GM19324 (cell line): ENCODE data around the gene PROM2.

ENCODE experiments used
- ATAC-seq: cut with Tn5 transposase; IDR thresholded peaks from one replicate; pipeline ENCODE4 v1.9.1; 2021; ENCODE audit warnings: mild to moderate bottlenecking, moderate library complexity; ENCODE audit not compliant: unreplicated experiment, low FRiP score

Gene PROM2

GRCh38 chr2:95283562-95283961 lies 9.3 kb downstream of the PROM2 start:
- ATAC-seq: no peak

DNA sequence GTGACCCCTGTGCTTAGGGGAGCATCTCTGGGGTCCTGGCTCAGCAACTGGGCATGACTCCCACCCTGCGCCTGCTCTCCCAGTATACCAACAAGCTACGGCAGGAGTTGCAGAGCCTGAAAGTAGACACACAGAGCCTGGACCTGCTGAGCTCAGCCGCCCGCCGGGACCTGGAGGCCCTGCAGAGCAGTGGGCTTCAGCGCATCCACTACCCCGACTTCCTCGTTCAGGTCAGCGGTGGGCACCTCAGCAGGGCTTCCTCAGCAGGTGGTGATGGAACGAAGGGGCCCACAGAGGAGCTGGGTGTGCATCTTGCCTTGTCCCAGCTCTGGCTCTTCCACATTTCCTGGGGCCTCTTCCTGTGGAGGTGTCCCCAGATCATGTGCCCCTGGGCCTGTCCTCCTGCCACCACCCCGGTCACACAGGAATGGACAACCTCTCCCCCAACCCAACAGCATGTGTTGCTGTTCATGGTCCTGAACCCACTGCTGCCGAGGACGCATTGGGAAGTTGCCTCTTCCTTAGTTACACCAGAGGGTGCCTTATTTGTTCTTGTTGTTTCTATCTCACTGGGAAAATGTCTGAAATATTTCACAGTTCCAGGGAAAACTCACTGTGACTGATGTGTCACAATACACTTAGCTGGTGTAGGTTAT lies 10.8 kb downstream of the PROM2 start:
- no peak for ATAC-seq

GRCh38 chr2:95285542-95285932 lies 11.3 kb downstream of the PROM2 start:
- ATAC-seq: no peak

DNA sequence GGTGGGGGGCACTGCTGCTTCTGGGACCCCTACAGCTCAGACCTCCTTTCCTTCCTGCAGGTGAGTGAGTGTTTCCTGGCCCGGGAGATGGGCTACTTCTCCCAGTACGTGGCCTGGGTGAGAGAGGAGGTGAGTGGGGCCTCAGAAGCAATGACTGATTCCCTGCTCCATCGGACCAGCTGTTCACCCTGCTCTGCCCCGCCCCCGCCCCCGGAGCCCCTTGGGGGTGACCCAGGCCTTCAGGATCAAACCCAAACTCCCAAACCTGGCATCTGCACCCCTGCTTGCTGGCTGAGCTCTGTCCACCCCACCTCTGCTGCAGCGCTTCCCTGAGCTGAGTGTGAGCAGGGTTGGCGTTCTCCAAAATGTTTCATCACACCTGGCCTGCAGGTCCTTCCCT lies 13.1 kb downstream of the PROM2 start:
- ATAC-seq: no peak

DNA sequence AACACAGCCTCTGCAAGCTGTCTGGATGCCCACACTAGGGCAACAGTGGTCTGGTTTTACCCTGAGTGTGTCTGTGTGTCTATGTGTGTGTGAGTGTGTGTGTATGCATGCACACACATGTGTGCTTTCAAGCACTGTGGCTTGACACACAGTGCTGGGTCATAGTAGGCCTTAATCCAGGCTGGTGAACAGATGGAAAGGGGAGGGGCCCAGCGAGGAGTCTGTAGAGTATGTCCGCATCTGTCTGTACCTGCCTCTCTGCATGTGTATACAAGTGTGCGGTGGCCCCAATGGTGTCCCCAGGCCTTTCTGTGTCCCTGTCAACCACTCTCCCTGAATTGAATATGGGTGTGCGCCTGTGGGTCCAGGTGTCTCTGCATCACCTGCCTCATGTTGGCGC lies 13.6 kb downstream of the PROM2 start:
- no peak for ATAC-seq

DNA sequence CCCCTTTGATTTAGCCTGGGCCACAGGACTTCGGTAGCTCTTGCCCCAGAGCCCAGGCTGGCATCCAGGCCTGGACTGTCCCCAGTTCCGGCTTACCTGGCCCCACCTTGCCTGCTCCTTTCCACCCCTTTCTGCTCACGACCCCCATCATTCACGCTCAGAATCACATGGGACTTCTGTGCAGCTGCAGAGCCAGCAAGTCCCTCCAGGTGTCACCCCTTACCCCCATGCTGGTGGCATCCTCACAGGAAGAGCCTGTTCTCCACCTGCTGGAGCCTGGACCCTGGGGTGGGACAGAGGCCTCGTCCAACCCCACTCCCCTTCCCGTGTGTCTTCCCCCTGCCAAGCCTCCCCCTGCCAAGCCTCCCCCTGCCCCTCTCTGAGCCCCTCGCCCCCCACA lies 15.0 kb downstream of the PROM2 start:
- no peak for ATAC-seq

DNA sequence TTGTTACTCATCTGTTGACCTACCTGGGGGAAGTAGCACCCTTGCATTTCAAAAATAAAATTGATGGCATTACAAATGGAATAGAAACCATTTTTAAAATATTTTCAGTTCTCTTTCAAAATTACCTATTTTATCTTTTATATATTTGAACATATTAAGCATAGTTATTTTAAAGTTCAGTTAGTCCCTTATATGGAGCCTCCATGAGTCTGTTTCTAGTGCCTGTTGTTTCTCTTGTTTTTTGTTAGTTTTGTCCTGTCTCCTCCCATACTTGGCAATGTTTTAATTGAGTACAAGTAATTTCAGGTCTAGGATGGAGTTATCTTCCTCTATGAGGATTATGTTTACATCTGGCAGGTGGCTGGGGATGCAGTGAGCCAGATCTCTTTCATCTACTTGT lies 17.0 kb downstream of the PROM2 start:
- ATAC-seq: no peak

DNA sequence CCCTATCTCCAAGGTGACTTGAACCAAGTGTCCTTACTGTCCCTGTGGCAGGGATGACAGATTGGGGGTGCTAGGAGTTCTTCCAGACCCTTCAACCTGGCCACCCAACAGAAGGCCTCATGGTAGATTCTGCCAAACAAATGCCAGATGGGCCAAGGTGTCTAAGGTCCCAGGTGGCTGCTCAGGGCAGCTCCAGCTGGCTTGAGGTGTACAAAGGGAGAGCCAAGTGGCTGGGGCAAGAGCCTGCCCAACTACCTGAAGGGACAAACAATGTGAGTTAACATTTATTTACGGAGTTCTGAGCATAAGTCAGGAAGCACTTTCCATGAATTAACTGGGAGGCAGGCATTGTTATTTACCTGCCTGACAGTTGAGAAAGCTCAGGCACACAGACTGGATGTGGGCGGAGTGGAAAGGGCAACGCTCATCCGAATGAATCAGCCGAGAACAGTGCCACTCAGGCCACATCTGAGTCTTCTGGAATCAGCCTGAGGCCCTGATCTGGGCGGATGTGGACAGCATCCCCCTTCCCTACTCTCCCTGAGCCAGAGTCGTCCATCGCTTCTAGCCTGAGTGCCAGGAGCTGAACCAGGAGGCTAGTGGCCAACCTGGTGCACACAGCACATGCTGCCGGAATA lies 18.5 kb downstream of the PROM2 start:
- no peak for ATAC-seq

DNA sequence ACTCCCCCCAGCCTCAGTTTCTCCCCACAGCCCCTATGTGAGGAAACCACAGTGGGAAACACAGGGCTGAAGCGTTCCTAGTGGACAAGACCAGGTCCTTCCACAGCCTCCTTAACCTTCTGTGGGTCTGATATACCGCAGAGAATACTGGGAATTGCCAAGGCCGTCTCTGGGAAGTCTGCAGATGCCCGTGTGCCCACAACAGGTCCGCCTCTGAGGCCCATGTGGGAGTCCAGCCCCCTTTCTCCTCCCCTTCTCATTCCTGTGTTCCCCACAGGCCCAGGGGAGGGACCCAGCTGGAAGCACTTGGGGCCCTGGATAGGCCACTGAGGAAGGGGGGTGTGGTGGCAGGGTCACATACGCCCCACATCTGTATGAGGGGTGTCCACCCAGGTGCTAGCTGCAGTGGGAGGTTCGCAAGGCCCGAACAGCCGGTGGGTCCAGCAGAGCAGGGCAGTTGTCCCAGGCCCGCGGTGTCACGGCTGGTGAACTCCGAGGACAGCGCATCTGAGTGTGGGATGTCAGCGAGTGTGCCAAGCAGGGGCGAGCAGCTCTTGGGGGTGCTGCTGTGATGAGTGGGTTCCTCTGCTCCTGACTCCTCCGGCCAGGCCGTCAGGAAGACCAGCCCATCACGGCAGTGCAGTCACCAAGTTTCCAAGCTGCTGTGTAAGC lies 20.5 kb downstream of the PROM2 start:
- no peak for ATAC-seq

- no peak for ATAC-seq
Measured at GRCh38 chr2:95295376-95295775, 21.1 kb downstream of the PROM2 start.

- no peak for ATAC-seq
Measured at GRCh38 chr2:95296011-95296410, 21.8 kb downstream of the PROM2 start.

DNA sequence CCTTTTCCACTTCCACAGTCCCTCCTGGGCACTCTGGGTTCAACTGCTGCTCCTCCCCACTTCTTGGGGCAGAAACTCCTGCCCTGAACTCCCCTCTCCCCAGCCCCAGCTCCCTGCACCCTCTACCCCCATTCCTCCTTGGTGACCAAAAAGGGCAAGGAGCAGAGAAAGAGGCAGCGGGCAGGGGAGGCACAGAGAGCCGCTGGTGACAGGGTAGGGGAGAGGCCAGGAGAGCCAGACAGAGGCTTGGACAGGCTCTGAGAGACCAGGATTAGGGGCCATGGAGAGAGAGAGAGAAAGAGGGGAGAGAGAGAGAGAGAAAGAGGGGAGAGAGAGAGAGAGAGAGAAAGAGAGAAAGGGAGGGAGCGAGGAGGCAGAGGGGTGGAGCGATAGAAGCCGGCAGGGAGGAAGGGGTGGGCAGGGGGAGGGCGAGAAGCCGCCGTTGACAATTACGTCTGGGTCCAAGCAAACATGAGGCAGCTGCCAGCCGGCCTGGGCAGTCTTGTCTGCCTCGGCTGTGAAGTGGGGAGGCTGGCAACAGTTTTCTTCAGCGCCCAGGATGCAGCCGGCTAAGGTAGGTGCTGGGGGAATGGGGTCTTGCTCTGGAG lies 22.7 kb downstream of the PROM2 start, which contains the start of gene KCNIP3:
TSS of gene KCNIP3 (plus strand) at position 468 of the 608 bp plus-strand sequence. CDS start at position 560, 92 bp downstream.
- ATAC-seq: no peak

GRCh38 chr2:95297639-95298395 lies 23.6 kb downstream of the PROM2 start:
- no peak for ATAC-seq

- no peak for ATAC-seq
Measured at GRCh38 chr2:95298486-95299111, 24.4 kb downstream of the PROM2 start.

DNA sequence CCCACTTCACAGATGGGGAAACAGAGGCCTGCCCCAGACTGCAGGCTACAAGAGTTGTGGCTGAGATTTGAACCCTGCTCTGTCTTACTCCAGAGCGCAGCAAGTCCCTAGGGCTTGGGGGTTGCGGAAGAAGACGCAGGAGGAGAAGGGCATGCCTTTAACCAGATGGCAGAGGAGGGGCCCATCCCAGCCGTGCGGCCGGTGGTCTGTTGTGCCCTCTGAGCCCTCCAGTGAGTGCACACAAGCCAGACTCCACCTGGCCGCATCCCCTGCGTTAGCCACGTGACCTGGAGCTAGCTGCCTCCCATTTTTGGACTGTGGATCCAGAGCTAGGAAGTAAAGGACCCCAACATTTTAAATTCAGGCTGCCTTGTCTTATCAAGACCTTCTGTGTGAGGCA lies 25.7 kb downstream of the PROM2 start:
- ATAC-seq: no peak

DNA sequence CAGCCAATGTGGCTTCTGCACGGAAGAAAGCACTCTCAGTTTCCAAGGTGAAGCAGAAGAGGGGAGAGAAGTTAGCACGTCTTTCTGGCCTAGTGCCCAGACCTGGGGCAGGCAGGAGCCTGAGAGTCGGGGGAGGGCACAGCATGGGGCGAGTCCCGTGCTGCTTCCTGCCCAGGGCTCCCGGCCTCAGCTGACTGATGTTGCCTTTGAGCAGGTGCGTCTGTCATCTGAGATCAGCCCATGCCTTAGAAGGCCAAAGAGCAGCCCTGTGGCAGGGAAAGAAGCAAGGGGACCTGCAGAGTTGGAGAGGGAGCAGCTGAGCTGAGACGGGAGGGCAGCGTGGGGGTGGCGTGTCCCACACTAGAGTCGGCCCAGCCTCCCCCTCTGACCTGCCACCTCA lies 26.2 kb downstream of the PROM2 start:
- ATAC-seq: no peak

DNA sequence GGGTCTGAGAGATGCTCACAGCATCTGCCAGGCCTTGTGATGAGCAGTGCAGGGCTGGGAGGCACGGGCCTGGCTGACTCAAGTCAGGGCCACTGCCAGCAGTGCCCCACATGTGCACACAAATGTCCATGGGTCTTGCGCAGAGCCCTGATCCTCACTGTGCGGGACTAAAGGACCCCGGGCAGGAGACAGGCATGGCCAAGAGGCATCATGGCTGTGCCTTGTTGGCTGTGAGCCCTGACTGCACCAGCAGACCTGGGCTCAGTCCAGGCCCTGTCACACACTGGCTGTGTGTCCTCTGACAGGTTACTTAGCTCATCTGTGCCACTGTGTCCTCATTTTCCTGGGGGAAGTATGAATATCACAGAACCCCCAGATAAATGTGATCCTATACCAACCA lies 26.9 kb downstream of the PROM2 start:
- ATAC-seq: no peak

- ATAC-seq: no peak
Measured at GRCh38 chr2:95301876-95302641, 27.8 kb downstream of the PROM2 start.

- ATAC-seq: no peak
Measured at GRCh38 chr2:95303191-95303919, 29.1 kb downstream of the PROM2 start.
